HFF-Myc (cell line): Measurements from ENCODE around the gene ADGRG3.

Experiments
- DNase-seq: peaks from one replicate; pipeline ENCODE4 v3.0.0-alpha.2; 2011; ENCODE audit warnings: low read depth; ENCODE audit errors: extremely low read depth
- H3K4me3 ChIP-seq: replicated peaks from 2 replicates; pipeline ENCODE4 v1.5.1; 2011; ENCODE audit warnings: low read depth, mild to moderate bottlenecking, control low read depth, low read length
- CTCF ChIP-seq: IDR thresholded peaks from 2 replicates; pipeline ENCODE4 v1.5.1; 2012; ENCODE audit warnings: mild to moderate bottlenecking, low read depth, low read length, control low read depth; ENCODE audit errors: missing control alignments

ADGRG3 gene

GRCh38 chr16:57688987-57689761, 21.1 kb downstream of the ADGRG3 start:
- TF ChIP-seq CTCF = no peak
- no peak overlapping the region for H3K4me3 ChIP-seq
- no peak for DNase-seq

GRCh38 chr16:57689762-57690558, 21.9 kb downstream of the ADGRG3 start:
- H3K4me3 ChIP-seq = no peak overlapping the region
- DNase-seq = no peak

GRCh38 chr16:57690782-57691471, 22.8 kb downstream of the ADGRG3 start:
- no peak for DNase-seq
- no peak for TF ChIP-seq CTCF
- no peak overlapping the region for H3K4me3 ChIP-seq

More at GRCh38 chr16:57689762-57690558, 21.9 kb downstream of the ADGRG3 start:
- TF ChIP-seq CTCF = no peak

GRCh38 chr16:57692636-57693035, 24.5 kb downstream of the ADGRG3 start:
- H3K4me3 ChIP-seq = no peak overlapping the region
- DNase-seq = no peak
- no peak for TF ChIP-seq CTCF

GRCh38 chr16:57693550-57693949, 25.4 kb downstream of the ADGRG3 start:
- no peak for DNase-seq
- TF ChIP-seq CTCF = no peak
- no peak overlapping the region for H3K4me3 ChIP-seq

GRCh38 chr16:57694231-57694724, 26.2 kb downstream of the ADGRG3 start:
- TF ChIP-seq CTCF = no peak
- H3K4me3 ChIP-seq = no peak overlapping the region
- DNase-seq = no peak
